ENCODE data around the gene RBMX.
"Not testable (repeated sequence)": the region's sequence is repeated elsewhere in the genome, so short reads cannot be mapped to it uniquely, and the experiment has no call there.

RBMX gene

DNA sequence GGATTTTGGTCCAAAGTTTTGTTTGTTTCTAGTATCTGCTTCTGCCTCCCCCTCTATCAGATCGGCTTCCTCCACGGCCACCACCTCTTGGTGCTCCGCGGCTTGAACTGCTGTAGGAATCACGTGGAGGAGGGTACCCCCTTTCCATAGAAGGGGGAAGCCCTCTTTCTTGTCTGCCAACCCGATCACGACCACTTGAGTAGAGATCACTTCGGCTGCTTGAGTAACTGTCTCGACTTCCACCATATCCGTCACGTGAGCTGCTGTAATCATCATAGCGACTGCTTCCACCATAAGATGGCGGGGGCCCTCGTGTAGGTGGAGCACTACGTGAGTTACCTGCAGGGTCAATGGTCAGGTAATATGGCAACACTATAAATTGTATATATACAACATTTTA, 6.4 kb downstream of the RBMX start:
- not testable (repeated sequence) for H3K4me3 ChIP-seq (ENCODE audit: low read depth in 1 of 2, low read length in 2 of 2); H3K4me1 ChIP-seq (ENCODE audit: control insufficient read depth in 1 of 2, insufficient read depth in 2 of 2, low read length in 2 of 2); H3K9me3 ChIP-seq (ENCODE audit: control insufficient read depth in 1 of 2, low read length in 2 of 2); H3K27ac ChIP-seq (ENCODE audit: low read length); H3K27me3 ChIP-seq (ENCODE audit: low read depth, low read length)
- peaks cover 13 to 32% of the 10 kb centered on the region in 2 donors for H3K36me3 ChIP-seq (ENCODE audit: control insufficient read depth in 1 of 2, insufficient read depth in 2 of 2, low read length in 2 of 2)

- H3K36me3 ChIP-seq (ENCODE audit: control insufficient read depth in 1 of 2, insufficient read depth in 2 of 2, low read length in 2 of 2), result peaks cover 18 to 39% of the 10 kb centered on the region in 2 donors
- H3K27me3 ChIP-seq (ENCODE audit: low read depth, low read length); H3K4me3 ChIP-seq (ENCODE audit: low read depth in 1 of 2, low read length in 2 of 2); H3K4me1 ChIP-seq (ENCODE audit: control insufficient read depth in 1 of 2, insufficient read depth in 2 of 2, low read length in 2 of 2); H3K27ac ChIP-seq (ENCODE audit: low read length); H3K9me3 ChIP-seq (ENCODE audit: control insufficient read depth in 1 of 2, low read length in 2 of 2): not testable (repeated sequence)
Observed at GRCh38 chrX:136873210-136873609, 7.3 kb downstream of the RBMX start.

DNA sequence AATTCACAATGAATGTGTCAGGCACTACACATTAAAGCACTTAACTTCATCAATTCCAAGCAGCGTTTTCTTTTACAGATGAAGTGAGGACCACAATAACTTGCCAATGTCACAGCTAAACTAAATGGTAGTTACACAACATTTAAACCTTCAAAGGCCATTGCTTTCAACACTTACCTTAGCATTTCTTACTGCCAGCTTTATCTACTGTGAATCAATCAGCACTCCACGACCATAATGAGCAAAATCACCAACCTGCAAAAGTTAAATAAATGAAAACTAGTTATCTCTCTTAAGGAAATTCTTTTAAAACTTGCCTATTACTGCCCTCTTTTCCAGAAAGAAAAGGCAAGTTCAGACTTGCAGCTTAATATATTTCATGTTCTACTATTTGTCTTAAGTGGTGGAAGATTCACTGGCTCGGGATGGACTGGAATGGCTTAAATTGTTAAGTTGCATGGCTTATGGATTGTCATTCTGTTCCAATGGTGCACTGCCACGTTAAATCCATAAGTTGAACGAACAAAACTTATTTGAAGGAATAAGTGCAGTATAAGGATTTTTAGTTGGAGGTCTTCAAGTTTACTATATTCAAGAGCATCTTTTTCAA, 8.3 kb downstream of the RBMX start:
- no peak overlapping the region for H3K27ac ChIP-seq (ENCODE audit: low read length)
- H3K27me3 ChIP-seq (ENCODE audit: low read depth, low read length), result no peaks in the 10 kb centered on the region
- no peaks in the 10 kb centered on the region for H3K9me3 ChIP-seq (ENCODE audit: control insufficient read depth in 1 of 2, low read length in 2 of 2)
- peaks cover 24 to 37% of the 10 kb centered on the region in 2 donors for H3K36me3 ChIP-seq (ENCODE audit: control insufficient read depth in 1 of 2, insufficient read depth in 2 of 2, low read length in 2 of 2)
- no peak overlapping the region for H3K4me3 ChIP-seq (ENCODE audit: low read depth in 1 of 2, low read length in 2 of 2)
- peaks cover 0 to 5% of the 10 kb centered on the region in 2 donors for H3K4me1 ChIP-seq (ENCODE audit: control insufficient read depth in 1 of 2, insufficient read depth in 2 of 2, low read length in 2 of 2)

DNA sequence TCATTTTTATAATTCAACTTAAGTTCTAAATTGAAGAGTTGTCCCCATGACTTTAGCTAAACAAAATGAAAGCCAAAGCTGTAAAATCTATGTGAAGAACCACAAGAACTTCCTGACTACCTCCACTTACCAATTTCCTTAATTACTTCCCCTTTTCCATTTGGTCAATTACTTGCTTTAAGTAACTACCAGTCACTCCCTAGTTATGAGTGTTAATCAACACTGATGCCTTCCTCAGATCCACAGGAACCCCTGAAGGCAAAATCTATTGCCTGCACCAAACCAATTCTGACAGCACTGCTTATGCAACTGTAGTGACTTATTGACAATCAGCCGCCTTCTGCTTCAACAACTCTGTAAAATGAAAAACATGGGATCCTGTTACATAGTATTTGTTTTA, 10.5 kb downstream of the RBMX start:
- no peaks in the 10 kb centered on the region for H3K27me3 ChIP-seq (ENCODE audit: low read depth, low read length)
- peaks cover 20 to 31% of the 10 kb centered on the region in 2 donors for H3K36me3 ChIP-seq (ENCODE audit: control insufficient read depth in 1 of 2, insufficient read depth in 2 of 2, low read length in 2 of 2)
- H3K9me3 ChIP-seq (ENCODE audit: control insufficient read depth in 1 of 2, low read length in 2 of 2), result no peaks in the 10 kb centered on the region
- no peak overlapping the region for H3K4me3 ChIP-seq (ENCODE audit: low read depth in 1 of 2, low read length in 2 of 2)
- H3K27ac ChIP-seq (ENCODE audit: low read length), result no peak overlapping the region
- peaks cover 0 to 5% of the 10 kb centered on the region in 2 donors for H3K4me1 ChIP-seq (ENCODE audit: control insufficient read depth in 1 of 2, insufficient read depth in 2 of 2, low read length in 2 of 2)

DNA sequence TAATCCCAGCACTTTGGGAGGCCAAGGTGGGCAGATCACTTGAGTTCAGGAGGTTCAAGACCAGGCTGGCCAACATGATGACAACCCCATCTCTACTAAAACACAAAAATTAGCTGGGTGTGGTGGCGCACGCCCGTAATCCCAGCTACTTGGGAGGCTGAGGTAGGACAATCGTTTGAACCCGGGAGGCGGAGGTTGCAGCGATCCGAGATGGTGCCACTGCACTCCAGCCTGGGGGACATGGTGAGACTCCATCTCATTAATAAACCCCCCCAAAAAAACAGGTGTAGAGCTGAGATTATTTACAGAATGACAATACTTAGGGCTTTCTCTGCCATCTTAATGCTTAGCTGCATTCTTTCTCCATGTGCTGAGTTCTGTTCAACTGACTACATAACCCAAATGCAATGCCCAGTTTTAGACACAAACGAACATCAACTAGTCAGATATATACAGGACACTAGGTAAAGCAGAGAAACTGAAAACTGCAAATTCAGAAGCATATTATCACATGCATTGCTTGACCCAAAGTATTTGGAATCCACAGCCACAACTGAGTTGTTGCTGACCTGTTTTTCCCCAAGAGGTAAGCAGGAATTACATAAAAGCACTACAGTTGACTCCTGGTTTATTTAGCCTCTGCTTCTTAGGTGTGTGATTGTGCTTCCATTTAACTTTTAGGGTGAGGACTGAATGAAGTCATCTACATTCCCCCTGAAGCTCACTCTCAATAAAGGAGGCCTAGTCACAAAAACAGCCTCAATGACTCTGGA, 12.1 kb downstream of the RBMX start:
- Histone ChIP-seq H3K4me3 (ENCODE audit: low read depth in 1 of 2, low read length in 2 of 2) (no peak overlapping the region), H3K27ac (ENCODE audit: low read length) (no peak overlapping the region), H3K4me1 (ENCODE audit: control insufficient read depth in 1 of 2, insufficient read depth in 2 of 2, low read length in 2 of 2) (peaks cover 0 to 5% of the 10 kb centered on the region in 2 donors), H3K27me3 (ENCODE audit: low read depth, low read length) (no peaks in the 10 kb centered on the region), H3K36me3 (ENCODE audit: control insufficient read depth in 1 of 2, insufficient read depth in 2 of 2, low read length in 2 of 2) (peaks cover 12 to 23% of the 10 kb centered on the region in 2 donors), H3K9me3 (ENCODE audit: control insufficient read depth in 1 of 2, low read length in 2 of 2) (no peaks in the 10 kb centered on the region)

- no peak overlapping the region for H3K27ac ChIP-seq (ENCODE audit: low read length)
- H3K4me3 ChIP-seq (ENCODE audit: low read depth in 1 of 2, low read length in 2 of 2), result no peak overlapping the region
- H3K9me3 ChIP-seq (ENCODE audit: control insufficient read depth in 1 of 2, low read length in 2 of 2), result no peaks in the 10 kb centered on the region
- no peaks in the 10 kb centered on the region for H3K27me3 ChIP-seq (ENCODE audit: low read depth, low read length)
- peaks cover 0 to 5% of the 10 kb centered on the region in 2 donors for H3K4me1 ChIP-seq (ENCODE audit: control insufficient read depth in 1 of 2, insufficient read depth in 2 of 2, low read length in 2 of 2)
- H3K36me3 ChIP-seq (ENCODE audit: control insufficient read depth in 1 of 2, insufficient read depth in 2 of 2, low read length in 2 of 2), result peaks cover 12 to 21% of the 10 kb centered on the region in 2 donors
Observed at GRCh38 chrX:136867518-136867917, 13.0 kb downstream of the RBMX start.

DNA sequence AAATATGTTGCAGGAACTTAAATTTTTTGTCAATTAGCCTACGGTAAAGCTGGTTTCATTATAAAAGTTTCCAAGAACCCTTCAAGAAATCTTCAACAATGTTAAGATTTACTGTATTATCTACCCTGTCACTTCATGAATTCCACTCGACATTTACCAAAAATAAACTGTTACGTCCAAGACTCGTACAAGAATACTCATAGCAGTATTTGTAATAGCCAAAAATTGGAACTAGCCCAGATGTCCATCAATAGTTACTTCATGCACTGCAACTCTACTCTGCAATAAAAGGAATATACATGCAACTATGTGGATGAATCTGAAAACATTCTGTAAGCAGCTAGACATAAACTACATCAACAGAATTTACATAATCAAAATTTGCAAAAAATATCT, 13.4 kb downstream of the RBMX start:
- H3K27me3 ChIP-seq (ENCODE audit: low read depth, low read length), result no peaks in the 10 kb centered on the region
- peaks cover 15 to 17% of the 10 kb centered on the region in 2 donors for H3K36me3 ChIP-seq (ENCODE audit: control insufficient read depth in 1 of 2, insufficient read depth in 2 of 2, low read length in 2 of 2)
- H3K4me3 ChIP-seq (ENCODE audit: low read depth in 1 of 2, low read length in 2 of 2), result no peak overlapping the region
- no peaks in the 10 kb centered on the region for H3K9me3 ChIP-seq (ENCODE audit: control insufficient read depth in 1 of 2, low read length in 2 of 2)
- peaks cover 0 to 5% of the 10 kb centered on the region in 2 donors for H3K4me1 ChIP-seq (ENCODE audit: control insufficient read depth in 1 of 2, insufficient read depth in 2 of 2, low read length in 2 of 2)
- H3K27ac ChIP-seq (ENCODE audit: low read length), result no peak overlapping the region

GRCh38 chrX:136866337-136867095, 14.0 kb downstream of the RBMX start:
- Histone ChIP-seq H3K4me1 (ENCODE audit: control insufficient read depth in 1 of 2, insufficient read depth in 2 of 2, low read length in 2 of 2) (peaks cover 0 to 5% of the 10 kb centered on the region in 2 donors), H3K27me3 (ENCODE audit: low read depth, low read length) (no peaks in the 10 kb centered on the region), H3K9me3 (ENCODE audit: control insufficient read depth in 1 of 2, low read length in 2 of 2) (no peaks in the 10 kb centered on the region), H3K4me3 (ENCODE audit: low read depth in 1 of 2, low read length in 2 of 2) (no peak overlapping the region), H3K36me3 (ENCODE audit: control insufficient read depth in 1 of 2, insufficient read depth in 2 of 2, low read length in 2 of 2) (peaks cover 13 to 18% of the 10 kb centered on the region in 2 donors), H3K27ac (ENCODE audit: low read length) (no peak overlapping the region)

- H3K4me3 ChIP-seq (ENCODE audit: low read depth in 1 of 2, low read length in 2 of 2), result no peak overlapping the region
- H3K4me1 ChIP-seq (ENCODE audit: control insufficient read depth in 1 of 2, insufficient read depth in 2 of 2, low read length in 2 of 2), result peaks cover 0 to 5% of the 10 kb centered on the region in 2 donors
- H3K27me3 ChIP-seq (ENCODE audit: low read depth, low read length), result no peaks in the 10 kb centered on the region
- no peak overlapping the region for H3K27ac ChIP-seq (ENCODE audit: low read length)
- H3K9me3 ChIP-seq (ENCODE audit: control insufficient read depth in 1 of 2, low read length in 2 of 2), result no peaks in the 10 kb centered on the region
- peaks cover 13 to 27% of the 10 kb centered on the region in 2 donors for H3K36me3 ChIP-seq (ENCODE audit: control insufficient read depth in 1 of 2, insufficient read depth in 2 of 2, low read length in 2 of 2)
Observed at GRCh38 chrX:136865270-136866158, 15.0 kb downstream of the RBMX start.

- Histone ChIP-seq H3K4me3 (ENCODE audit: low read depth in 1 of 2, low read length in 2 of 2) (no peak overlapping the region), H3K9me3 (ENCODE audit: control insufficient read depth in 1 of 2, low read length in 2 of 2) (no peaks in the 10 kb centered on the region), H3K27ac (ENCODE audit: low read length) (no peak overlapping the region), H3K4me1 (ENCODE audit: control insufficient read depth in 1 of 2, insufficient read depth in 2 of 2, low read length in 2 of 2) (no peaks in the 10 kb centered on the region), H3K36me3 (ENCODE audit: control insufficient read depth in 1 of 2, insufficient read depth in 2 of 2, low read length in 2 of 2) (peaks cover 5 to 27% of the 10 kb centered on the region in 2 donors), H3K27me3 (ENCODE audit: low read depth, low read length) (no peaks in the 10 kb centered on the region)
Observed at GRCh38 chrX:136863826-136864225, 16.7 kb downstream of the RBMX start.

All from muscle layer of duodenum (tissue), 2 donors.